Activated naive CD4-positive, alpha-beta T cell treated with anti-CD3 and anti-CD28 coated beads for 36 hours (primary cell): ENCODE measurements around the gene ADORA1. TPM values are rescaled to one million over a fixed set of nuclear protein-coding genes. Genes with fewer than 3 reads are reported as not detected.

Experiments used
- CTCF ChIA-PET: fragments of 350-600 bp; sonication (Branson Sonifier 250); formaldehyde crosslinking; loops from one replicate; lab custom pipeline; 2021; ENCODE audit warnings: antibody characterized with exemption; lab: Charles Lee
- DNase-seq: peaks from one replicate; pipeline ENCODE4 v3.0.0-alpha.2; 2020
- H3K27ac Mint-ChIP-seq: one replicate; pipeline ENCODE4 v1.8.0; 2021; ENCODE audit warnings: mild to moderate bottlenecking, mixed read lengths
- H3K27me3 Mint-ChIP-seq: one replicate; pipeline ENCODE4 v1.8.0; 2021; ENCODE audit warnings: low read depth, mixed read lengths
- H3K36me3 Mint-ChIP-seq: one replicate; pipeline ENCODE4 v1.8.0; 2021; ENCODE audit warnings: low read depth, mixed read lengths
- H3K4me1 Mint-ChIP-seq: one replicate; pipeline ENCODE4 v1.8.0; 2021; ENCODE audit warnings: low read depth, mixed read lengths
- H3K4me3 Mint-ChIP-seq: one replicate; pipeline ENCODE4 v1.8.0; 2021; ENCODE audit warnings: mild to moderate bottlenecking, moderate library complexity, mixed read lengths
- H3K9me3 Mint-ChIP-seq: one replicate; pipeline ENCODE4 v1.8.0; 2021; ENCODE audit warnings: mixed read lengths
- intact Hi-C: fragments of 100-400 bp; cut with micrococcal nuclease; formaldehyde crosslinking; loops from one replicate; pipeline ENCODE4 v1.15.1; 2023
- total RNA-seq, 2 experiments: library from RNA; stranded (reverse); gene quantifications; one replicate each; pipeline ENCODE4 v1.2.3, GENCODE V29; 2021

Gene ADORA1
- total RNA-seq, 2 experiments from 2014 or later, result not detected

DNA sequence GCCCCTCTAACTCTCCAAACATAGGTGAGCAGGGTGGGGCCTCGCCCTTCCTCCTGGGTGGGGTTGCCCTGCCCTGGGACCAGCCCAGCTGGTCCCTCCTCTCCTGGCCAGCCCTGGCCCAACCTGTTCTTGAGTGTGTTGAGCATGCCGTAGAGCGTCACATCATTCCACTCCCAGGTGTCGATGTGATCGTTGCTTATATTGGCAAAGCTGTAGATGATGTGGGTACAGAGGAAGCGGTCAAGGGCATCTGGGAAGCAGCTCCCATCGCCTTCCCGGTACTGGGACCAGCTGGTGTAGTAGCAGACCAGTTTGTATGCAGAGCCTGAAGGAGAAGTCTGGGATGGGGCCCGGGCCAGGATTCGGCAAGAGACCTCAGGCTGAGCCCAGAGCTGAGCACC lies 57.5 kb downstream of the ADORA1 start:
- Mint-ChIP-seq H3K27me3 (peaks cover 2% of the 10 kb centered on the region), H3K4me3 (no peak overlapping the region), H3K4me1 (peaks cover 4% of the 10 kb centered on the region), H3K27ac (no peak overlapping the region), H3K36me3 (no peaks in the 10 kb centered on the region), H3K9me3 (no peaks in the 10 kb centered on the region)
- intact Hi-C loops, result no loop called here
- DNase-seq, result no peak
- CTCF ChIA-PET, result interaction anchor here (0.6 to 1.2 kb wide), 2 partner anchors 9 to 31 kb away, joined by 3 read pairs; no protein-coding TSS in a partner anchor

DNA sequence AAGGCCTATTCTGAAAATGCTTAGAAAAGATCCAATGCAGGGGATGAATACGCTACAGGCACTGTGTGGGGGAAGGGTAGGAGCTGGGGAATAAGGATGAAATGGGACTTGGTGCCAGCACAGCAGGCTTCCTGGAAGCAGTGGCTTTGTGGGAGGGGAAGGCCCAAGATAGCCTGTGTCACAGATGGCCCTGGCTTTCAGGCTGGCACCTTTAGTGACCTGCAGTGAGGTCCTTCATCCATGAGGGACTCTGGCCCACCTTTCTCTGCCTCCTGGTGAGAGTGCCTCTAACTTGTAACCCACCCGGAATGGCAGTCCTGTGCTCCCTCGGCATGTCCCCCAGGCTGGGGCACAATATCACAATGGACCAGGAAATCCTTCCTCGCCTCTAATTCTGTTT lies 58.1 kb downstream of the ADORA1 start:
- Mint-ChIP-seq H3K9me3 (no peaks in the 10 kb centered on the region), H3K36me3 (no peaks in the 10 kb centered on the region), H3K27me3 (peaks cover 2% of the 10 kb centered on the region), H3K4me1 (peaks cover 4% of the 10 kb centered on the region), H3K4me3 (no peak overlapping the region), H3K27ac (no peak overlapping the region)
- no peak for DNase-seq
- intact Hi-C loops, result no loop called here
- CTCF ChIA-PET, result interaction anchor here (0.6 to 1.2 kb wide), 2 partner anchors 9 to 30 kb away, joined by 3 read pairs; no protein-coding TSS in a partner anchor

DNA sequence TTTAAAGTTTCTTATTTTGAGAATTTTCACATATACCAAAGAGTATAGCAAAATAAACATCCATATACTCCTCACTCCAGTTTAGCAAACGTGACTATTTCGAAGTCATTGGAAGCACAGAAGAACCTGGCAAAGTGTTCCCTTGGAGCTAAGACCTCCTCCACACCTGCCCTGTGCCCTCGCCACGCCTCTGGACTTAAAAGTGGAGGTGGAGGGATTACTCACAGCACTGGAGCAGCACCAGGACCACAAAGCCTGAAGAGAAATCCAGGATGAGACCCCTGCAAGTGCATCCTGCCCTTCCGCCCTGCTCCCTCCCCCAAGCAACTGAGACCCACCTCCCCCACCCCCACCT lies 58.5 kb downstream of the ADORA1 start:
- H3K36me3 Mint-ChIP-seq, result no peaks in the 10 kb centered on the region
- CTCF ChIA-PET, result interaction anchor here (0.6 to 1.2 kb wide), 2 partner anchors 10 to 30 kb away, joined by 3 read pairs; no protein-coding TSS in a partner anchor
- intact Hi-C loops, result no loop called here
- H3K27me3 Mint-ChIP-seq, result peaks cover 2% of the 10 kb centered on the region
- no peak overlapping the region for H3K4me3 Mint-ChIP-seq
- peaks cover 4% of the 10 kb centered on the region for H3K4me1 Mint-ChIP-seq
- no peak overlapping the region for H3K27ac Mint-ChIP-seq
- no peaks in the 10 kb centered on the region for H3K9me3 Mint-ChIP-seq
- no peak for DNase-seq

GRCh38 chr1:203186446-203187303 lies 59.1 kb downstream of the ADORA1 start, which contains the start of gene CHI3L1:
Gene CHI3L1 (minus strand): TSS chr1:203186704. CDS start chr1:203186623, 81 bp downstream.
- no peak for DNase-seq
- Mint-ChIP-seq H3K36me3 (no peaks in the 10 kb centered on the region), H3K9me3 (no peaks in the 10 kb centered on the region), H3K27me3 (peaks cover 2% of the 10 kb centered on the region), H3K4me1 (peaks cover 4% of the 10 kb centered on the region), H3K4me3 (no peak within 1 kb of the TSS), H3K27ac (no peak within 1 kb of the TSS)
- CTCF ChIA-PET, result interaction anchor here (0.6 to 1.4 kb wide), 4 partner anchors 9 to 1049 kb away, joined by 3 to 5 read pairs (median 4); no protein-coding TSS in a partner anchor
- intact Hi-C loops, result no loop called here

- H3K27ac Mint-ChIP-seq, result no peak overlapping the region
Measured at GRCh38 chr1:203187304-203187685, 59.8 kb downstream of the ADORA1 start.

GRCh38 chr1:203187689-203188264 lies 60.3 kb downstream of the ADORA1 start:
- no peak for DNase-seq
- no peaks in the 10 kb centered on the region for H3K9me3 Mint-ChIP-seq
- no peak overlapping the region for H3K27ac Mint-ChIP-seq
- peaks cover 2% of the 10 kb centered on the region for H3K27me3 Mint-ChIP-seq
- CTCF ChIA-PET, result interaction anchor here (0.6 to 1.4 kb wide), 3 partner anchors 147 to 1050 kb away, joined by 3 to 5 read pairs (median 3); no protein-coding TSS in a partner anchor
- intact Hi-C loops, result no loop called here
- no peaks in the 10 kb centered on the region for H3K36me3 Mint-ChIP-seq
- H3K4me1 Mint-ChIP-seq, result peaks cover 4% of the 10 kb centered on the region
- H3K4me3 Mint-ChIP-seq, result no peak overlapping the region

More at GRCh38 chr1:203187304-203187685, 59.8 kb downstream of the ADORA1 start:
- Mint-ChIP-seq H3K27me3 (peaks cover 2% of the 10 kb centered on the region), H3K9me3 (no peaks in the 10 kb centered on the region), H3K4me1 (peaks cover 4% of the 10 kb centered on the region), H3K4me3 (no peak overlapping the region), H3K36me3 (no peaks in the 10 kb centered on the region)
- CTCF ChIA-PET, result interaction anchor here (0.6 to 1.4 kb wide), 2 partner anchors 147 to 1049 kb away, joined by 3 to 5 read pairs; no protein-coding TSS in a partner anchor
- intact Hi-C loops, result no loop called here
- no peak for DNase-seq

DNA sequence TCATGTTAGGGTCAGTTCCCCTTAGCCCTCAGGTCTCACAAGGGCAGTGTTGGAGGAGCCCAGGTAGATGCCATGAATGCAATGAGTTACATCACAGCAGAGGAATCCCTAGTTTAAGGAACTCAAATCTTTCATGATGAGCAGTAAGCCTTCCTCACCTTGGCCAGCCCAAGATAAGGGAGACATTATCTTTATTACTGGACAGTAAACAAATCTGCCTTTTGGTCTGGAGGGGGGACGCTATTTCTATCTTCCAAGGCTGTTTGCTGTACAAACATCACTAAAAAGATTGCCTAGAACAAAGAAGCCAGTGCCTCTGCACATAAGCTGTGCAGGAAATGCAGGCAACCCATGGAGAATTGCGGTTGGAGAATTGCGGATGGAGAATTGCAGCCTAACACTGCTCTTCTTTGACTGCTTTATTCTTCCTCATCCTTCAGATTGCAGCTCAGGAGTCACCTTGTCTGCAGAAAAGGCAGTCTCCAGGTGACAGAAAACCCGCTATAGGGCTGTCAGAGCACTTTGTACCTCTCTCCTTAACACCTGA lies 61.2 kb downstream of the ADORA1 start:
- Mint-ChIP-seq H3K9me3 (no peaks in the 10 kb centered on the region), H3K36me3 (no peaks in the 10 kb centered on the region), H3K4me3 (no peak overlapping the region), H3K27ac (no peak overlapping the region), H3K4me1 (peaks cover 4% of the 10 kb centered on the region), H3K27me3 (peaks cover 2% of the 10 kb centered on the region)
- DNase-seq, result no peak
- intact Hi-C loops, result no loop called here
- CTCF ChIA-PET, result no interaction called here

DNA sequence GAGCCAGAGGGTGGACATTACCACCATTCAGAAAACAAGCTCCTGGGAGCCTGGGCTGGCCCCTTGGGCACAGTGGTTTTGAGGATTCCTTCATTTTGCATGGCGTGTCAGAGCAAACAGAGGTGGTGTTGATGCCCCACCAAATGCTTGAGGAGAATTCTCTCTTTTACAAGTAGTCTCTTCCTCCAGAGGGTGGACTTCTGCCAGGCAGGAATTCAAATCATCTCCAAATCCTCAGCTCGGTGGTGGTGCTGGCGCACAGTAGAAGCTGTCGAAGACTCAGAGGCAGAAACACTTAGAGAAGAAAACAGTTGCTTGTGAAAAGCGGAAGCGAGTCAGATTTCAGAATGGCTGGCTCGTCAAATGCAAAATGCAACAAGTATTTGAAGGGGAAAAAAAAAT lies 62.4 kb downstream of the ADORA1 start:
- H3K4me1 Mint-ChIP-seq, result peaks cover 4% of the 10 kb centered on the region
- no peaks in the 10 kb centered on the region for H3K9me3 Mint-ChIP-seq
- H3K4me3 Mint-ChIP-seq, result no peak overlapping the region
- no peaks in the 10 kb centered on the region for H3K36me3 Mint-ChIP-seq
- no peak overlapping the region for H3K27ac Mint-ChIP-seq
- CTCF ChIA-PET, result interaction anchor here (0.6 kb wide), 1 partner anchor 1556 kb away, joined by 4 read pairs; no protein-coding TSS in a partner anchor
- intact Hi-C loops, result no loop called here
- H3K27me3 Mint-ChIP-seq, result peaks cover 2% of the 10 kb centered on the region
- DNase-seq, result no peak

DNA sequence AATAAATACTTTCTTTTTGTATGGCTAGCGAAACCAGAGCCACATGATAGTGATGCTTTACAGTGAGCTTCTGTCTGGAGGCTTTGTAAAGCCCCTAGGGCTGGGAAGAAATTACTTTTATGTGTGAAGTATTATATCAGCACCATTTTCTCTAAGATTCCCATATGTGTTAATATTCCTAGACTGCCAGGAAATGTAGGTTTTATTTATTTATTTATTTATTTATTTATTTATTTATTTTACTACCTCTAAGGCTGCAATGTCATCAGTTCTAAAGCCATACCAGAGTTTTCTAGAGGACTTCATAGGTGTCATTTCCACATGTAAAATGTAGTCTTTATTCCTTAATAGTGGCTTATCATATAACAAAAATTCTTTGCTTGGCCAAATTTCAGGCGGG lies 63.4 kb downstream of the ADORA1 start:
- Mint-ChIP-seq H3K4me3 (no peak overlapping the region), H3K27ac (no peak overlapping the region), H3K4me1 (peaks cover 4% of the 10 kb centered on the region), H3K27me3 (peaks cover 2% of the 10 kb centered on the region), H3K9me3 (no peaks in the 10 kb centered on the region), H3K36me3 (no peaks in the 10 kb centered on the region)
- no peak for DNase-seq
- intact Hi-C loops, result no loop called here
- CTCF ChIA-PET, result no interaction called here

GRCh38 chr1:203196371-203196770 lies 68.8 kb downstream of the ADORA1 start:
- Mint-ChIP-seq H3K4me1 (no peaks in the 10 kb centered on the region), H3K36me3 (no peaks in the 10 kb centered on the region), H3K27me3 (no peaks in the 10 kb centered on the region), H3K27ac (no peak overlapping the region), H3K4me3 (no peak overlapping the region), H3K9me3 (no peaks in the 10 kb centered on the region)
- CTCF ChIA-PET, result interaction anchor here (0.7 to 1.7 kb wide), 5 partner anchors 10 to 113 kb away, joined by 3 to 7 read pairs (median 5); partner anchors contain the start of gene CHI3L1
- intact Hi-C loops, result no loop called here
- no peak for DNase-seq

DNA sequence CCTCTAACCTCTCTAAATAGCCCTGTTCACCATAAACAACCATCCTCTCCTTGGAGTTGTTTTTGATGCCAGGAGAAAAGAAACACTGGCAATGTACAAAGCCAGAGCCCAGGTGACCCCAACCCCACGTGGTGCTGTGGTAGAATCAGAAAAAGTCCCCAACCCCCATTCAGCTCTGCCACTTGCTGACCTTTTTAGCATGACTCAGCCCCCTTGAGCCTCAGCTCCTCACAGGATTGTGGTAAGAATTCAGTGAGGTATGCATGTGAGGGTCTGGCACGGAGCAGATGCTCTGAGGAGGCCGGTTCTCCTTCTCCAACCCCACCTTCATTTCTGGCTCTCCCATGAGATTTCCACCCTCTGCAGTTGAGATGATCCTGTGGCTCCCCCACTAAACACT lies 70.1 kb downstream of the ADORA1 start:
- CTCF ChIA-PET, result no interaction called here
- Mint-ChIP-seq H3K27ac (no peak overlapping the region), H3K9me3 (no peaks in the 10 kb centered on the region), H3K36me3 (no peaks in the 10 kb centered on the region), H3K27me3 (no peaks in the 10 kb centered on the region), H3K4me1 (no peaks in the 10 kb centered on the region), H3K4me3 (no peak overlapping the region)
- no peak for DNase-seq
- intact Hi-C loops, result no loop called here

DNA sequence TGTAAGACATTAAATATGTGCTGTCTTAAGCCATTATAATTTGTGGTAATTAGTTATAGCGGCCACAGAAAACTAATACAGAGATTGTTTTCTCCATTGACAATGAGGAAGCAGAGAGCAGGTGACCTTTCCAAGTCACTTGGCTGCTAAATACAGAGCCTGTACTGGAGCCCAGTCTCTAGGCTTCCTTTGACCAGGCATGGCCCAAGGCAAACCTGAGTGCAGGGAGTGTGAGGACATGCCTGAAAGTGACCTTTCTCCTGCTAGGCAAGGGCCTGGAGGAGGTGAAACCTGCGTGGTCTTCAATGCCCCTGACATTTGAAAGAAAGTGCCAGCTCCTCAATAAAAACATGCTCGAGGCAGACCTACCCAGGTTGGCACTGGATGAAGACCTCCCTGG lies 71.5 kb downstream of the ADORA1 start:
- no peaks in the 10 kb centered on the region for H3K4me1 Mint-ChIP-seq
- intact Hi-C loops, result no loop called here
- CTCF ChIA-PET, result interaction anchor here (1.5 kb wide), 1 partner anchor 18 kb away, joined by 3 read pairs; no protein-coding TSS in a partner anchor
- no peak overlapping the region for H3K4me3 Mint-ChIP-seq
- DNase-seq, result no peak
- H3K27ac Mint-ChIP-seq, result no peak overlapping the region
- H3K9me3 Mint-ChIP-seq, result no peaks in the 10 kb centered on the region
- H3K36me3 Mint-ChIP-seq, result no peaks in the 10 kb centered on the region
- no peaks in the 10 kb centered on the region for H3K27me3 Mint-ChIP-seq
